B cell (primary cell): ENCODE results near the gene WDR18.

ENCODE experiments used
- CTCF ChIP-seq: fragments of 200-600 bp; IDR thresholded peaks from one replicate; pipeline ENCODE4 v1.8.0; 2022; ENCODE audit warnings: antibody characterized with exemption, mild to moderate bottlenecking
- EZH2 ChIP-seq: IDR thresholded peaks from 2 replicates; pipeline ENCODE4 v1.6.1; 2012; ENCODE audit warnings: borderline replicate concordance, low read depth, mild to moderate bottlenecking, moderate library complexity, low read length; ENCODE audit not compliant: insufficient read depth, poor library complexity, severe bottlenecking

- TF ChIP-seq EZH2: no peak
- no peak for TF ChIP-seq CTCF
Measured at GRCh38 chr19:966485-967088, 17.6 kb upstream of the WDR18 start.
